GOT3 (cell line): ENCODE results near the gene SLCO1A2.

Source experiments
- DNase-seq: peaks from one replicate; lab custom pipeline; 2025; ENCODE audit warnings: mixed read lengths; lab: John Stamatoyannopoulos, UW

SLCO1A2 gene

DNA sequence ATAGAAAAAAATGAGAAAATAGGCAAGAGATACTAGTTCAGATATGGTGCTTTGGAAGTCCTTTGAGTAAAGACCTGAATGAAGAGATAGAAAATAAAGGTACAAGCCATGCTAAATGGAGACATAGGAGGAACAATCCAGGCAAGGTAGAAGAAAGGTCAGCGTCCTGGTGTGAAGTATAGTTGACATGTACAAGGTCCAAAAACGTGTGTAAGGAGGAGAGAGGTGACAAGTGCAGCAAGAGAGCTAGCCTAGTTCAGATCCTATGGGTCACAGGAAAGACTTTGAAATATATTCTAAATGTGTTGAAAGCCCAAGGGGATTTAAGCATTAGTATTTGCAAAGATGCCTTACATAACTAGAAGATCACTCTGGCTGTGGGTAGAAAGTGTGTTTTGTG, 115.5 kb downstream of the SLCO1A2 start:
- no peak for DNase-seq
